Measurements from ENCODE around the gene GATA3.

The GATA3 gene

GRCh38 chr10:8054494-8055407 lies at the start of gene GATA3:
GATA3 (plus strand) TSS chr10:8054688; CDS start chr10:8055656, 968 bp downstream.
- H3K27me3 ChIP-seq (ENCODE audit: control insufficient read depth, insufficient read depth, low read length), result peaks cover 74% of the 10 kb centered on the region
- peaks cover 5% of the 10 kb centered on the region for H3K4me1 ChIP-seq (ENCODE audit: control insufficient read depth, insufficient read depth, low read length)
- no peaks in the 10 kb centered on the region for H3K9me3 ChIP-seq (ENCODE audit: control insufficient read depth, insufficient read depth, low read length)
- H3K4me3 ChIP-seq (ENCODE audit: low read length), result peak within 1 kb of the TSS; percentile 46; the same call in 1 of the 2 replicates
- no CpG with 5 or more reads among the region's 65 CpGs for WGBS (ENCODE audit: insufficient coverage, insufficient read length)
- H3K36me3 ChIP-seq (ENCODE audit: control insufficient read depth, insufficient read depth, low read length), result no peaks in the 10 kb centered on the region
- H3K27ac ChIP-seq (ENCODE audit: low read length), result no peak within 1 kb of the TSS
- no peak for DNase-seq (ENCODE audit: low read depth, low spot score)

DNA sequence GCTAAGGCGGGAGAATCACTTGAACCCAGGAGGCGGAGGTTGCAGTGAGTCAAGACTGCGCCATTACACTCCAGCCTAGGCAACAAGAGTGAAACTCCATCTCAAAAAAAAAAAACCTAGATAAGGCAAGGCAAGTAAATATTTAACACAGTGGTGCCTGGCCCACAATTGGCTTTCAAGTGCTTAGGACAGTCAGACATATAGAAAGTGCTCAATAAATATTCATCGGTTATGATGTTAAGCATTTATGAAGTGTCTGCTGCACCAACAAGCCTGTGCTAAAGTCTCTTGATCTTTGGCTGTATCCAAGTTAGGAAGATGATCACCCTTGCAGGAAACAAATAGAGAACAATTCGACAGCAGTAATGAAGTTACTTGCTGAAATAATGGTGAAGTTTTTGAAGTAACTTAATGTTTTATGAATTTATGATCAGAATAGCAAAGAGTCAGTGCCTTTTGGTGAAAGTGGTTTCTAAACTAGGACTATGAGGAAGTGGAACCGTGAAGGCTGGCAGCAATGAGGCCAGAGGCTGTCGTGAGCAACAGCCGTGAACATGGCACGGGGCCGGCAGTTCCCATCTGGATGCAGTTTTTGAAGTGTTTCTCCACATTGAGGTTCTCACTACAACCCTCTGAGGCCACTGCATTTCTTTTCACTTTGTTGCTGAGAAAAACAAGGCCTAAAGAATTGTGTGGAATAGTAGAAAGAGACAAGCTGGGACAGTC lies 48.1 kb upstream of the GATA3 start:
- no CpG with 5 or more reads among the region's 10 CpGs for WGBS (ENCODE audit: insufficient coverage, insufficient read length)
- Histone ChIP-seq H3K4me3 (ENCODE audit: low read length) (no peak overlapping the region), H3K36me3 (ENCODE audit: control insufficient read depth, insufficient read depth, low read length) (no peaks in the 10 kb centered on the region), H3K27ac (ENCODE audit: low read length) (no peak overlapping the region), H3K9me3 (ENCODE audit: control insufficient read depth, insufficient read depth, low read length) (no peaks in the 10 kb centered on the region), H3K27me3 (ENCODE audit: control insufficient read depth, insufficient read depth, low read length) (no peaks in the 10 kb centered on the region), H3K4me1 (ENCODE audit: control insufficient read depth, insufficient read depth, low read length) (no peaks in the 10 kb centered on the region)
- DNase-seq (ENCODE audit: low read depth, low spot score), result no peak

DNA sequence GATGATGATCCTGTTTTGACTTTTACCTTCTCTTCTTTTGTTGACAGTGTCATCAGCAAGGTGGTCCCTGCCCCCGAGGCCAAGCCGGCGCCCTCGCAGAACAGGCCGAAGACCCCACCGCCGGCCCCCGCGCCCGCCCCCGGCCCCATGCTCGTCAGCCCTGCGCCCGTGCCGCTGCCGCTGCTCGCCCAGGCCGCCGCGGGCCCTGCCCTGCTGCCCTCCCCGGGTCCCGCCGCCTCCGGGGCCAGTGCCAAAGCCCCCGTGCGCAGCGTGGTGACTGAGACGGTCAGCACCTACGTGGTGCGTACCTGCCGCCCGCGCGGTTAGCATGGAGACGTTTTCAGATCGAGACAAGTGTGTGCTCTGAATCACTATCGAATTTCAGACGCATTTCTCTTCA lies 45.5 kb upstream of the GATA3 start:
- Histone ChIP-seq H3K36me3 (ENCODE audit: control insufficient read depth, insufficient read depth, low read length) (no peaks in the 10 kb centered on the region), H3K4me3 (ENCODE audit: low read length) (no peak overlapping the region), H3K27me3 (ENCODE audit: control insufficient read depth, insufficient read depth, low read length) (no peaks in the 10 kb centered on the region), H3K27ac (ENCODE audit: low read length) (no peak overlapping the region), H3K4me1 (ENCODE audit: control insufficient read depth, insufficient read depth, low read length) (no peaks in the 10 kb centered on the region), H3K9me3 (ENCODE audit: control insufficient read depth, insufficient read depth, low read length) (no peaks in the 10 kb centered on the region)
- WGBS (ENCODE audit: insufficient coverage, insufficient read length), result no CpG with 5 or more reads among the region's 38 CpGs
- DNase-seq (ENCODE audit: low read depth, low spot score), result no peak

GRCh38 chr10:8013006-8013405 lies 41.5 kb upstream of the GATA3 start:
- DNase-seq (ENCODE audit: low read depth, low spot score), result no peak
- Histone ChIP-seq H3K4me3 (ENCODE audit: low read length) (no peak overlapping the region), H3K4me1 (ENCODE audit: control insufficient read depth, insufficient read depth, low read length) (peaks cover 2% of the 10 kb centered on the region; the same call in 1 of the 2 replicates), H3K36me3 (ENCODE audit: control insufficient read depth, insufficient read depth, low read length) (0 out of 2 replicates have a peak, but pooled peaks cover 2% of the 10 kb centered on the region), H3K27ac (ENCODE audit: low read length) (no peak overlapping the region), H3K9me3 (ENCODE audit: control insufficient read depth, insufficient read depth, low read length) (no peaks in the 10 kb centered on the region), H3K27me3 (ENCODE audit: control insufficient read depth, insufficient read depth, low read length) (no peaks in the 10 kb centered on the region)
- WGBS (ENCODE audit: insufficient coverage, insufficient read length), result no CpG with 5 or more reads among the region's 1 CpG

- DNase-seq (ENCODE audit: low read depth, low spot score), result no peak
- peaks cover 2% of the 10 kb centered on the region; the same call in 1 of the 2 replicates for H3K4me1 ChIP-seq (ENCODE audit: control insufficient read depth, insufficient read depth, low read length)
- no peaks in the 10 kb centered on the region for H3K27me3 ChIP-seq (ENCODE audit: control insufficient read depth, insufficient read depth, low read length)
- no peak overlapping the region for H3K27ac ChIP-seq (ENCODE audit: low read length)
- H3K4me3 ChIP-seq (ENCODE audit: low read length), result no peak overlapping the region
- 0 out of 2 replicates have a peak, but pooled peaks cover 2% of the 10 kb centered on the region for H3K36me3 ChIP-seq (ENCODE audit: control insufficient read depth, insufficient read depth, low read length)
- H3K9me3 ChIP-seq (ENCODE audit: control insufficient read depth, insufficient read depth, low read length), result no peaks in the 10 kb centered on the region
- WGBS (ENCODE audit: insufficient coverage, insufficient read length), result no CpG with 5 or more reads among the region's 10 CpGs
Observed at GRCh38 chr10:8013619-8014018, 40.9 kb upstream of the GATA3 start.

- H3K27ac ChIP-seq (ENCODE audit: low read length), result no peak overlapping the region
- whole genome bisulfite sequencing (ENCODE audit: insufficient coverage, insufficient read length), result no CpG with 5 or more reads among the region's 16 CpGs
- H3K27me3 ChIP-seq (ENCODE audit: control insufficient read depth, insufficient read depth, low read length), result no peaks in the 10 kb centered on the region
- H3K36me3 ChIP-seq (ENCODE audit: control insufficient read depth, insufficient read depth, low read length), result 0 out of 2 replicates have a peak, but pooled peaks cover 2% of the 10 kb centered on the region
- no peak overlapping the region for H3K4me3 ChIP-seq (ENCODE audit: low read length)
- peaks cover 2% of the 10 kb centered on the region; the same call in 1 of the 2 replicates for H3K4me1 ChIP-seq (ENCODE audit: control insufficient read depth, insufficient read depth, low read length)
- DNase-seq (ENCODE audit: low read depth, low spot score), result no peak
- H3K9me3 ChIP-seq (ENCODE audit: control insufficient read depth, insufficient read depth, low read length), result no peaks in the 10 kb centered on the region
Observed at GRCh38 chr10:8014649-8015048, 39.8 kb upstream of the GATA3 start.

- DNase-seq (ENCODE audit: low read depth, low spot score), result no peak
- Histone ChIP-seq H3K4me3 (ENCODE audit: low read length) (no peak overlapping the region), H3K9me3 (ENCODE audit: control insufficient read depth, insufficient read depth, low read length) (no peaks in the 10 kb centered on the region), H3K27ac (ENCODE audit: low read length) (no peak overlapping the region), H3K4me1 (ENCODE audit: control insufficient read depth, insufficient read depth, low read length) (peaks cover 2% of the 10 kb centered on the region; the same call in 1 of the 2 replicates), H3K36me3 (ENCODE audit: control insufficient read depth, insufficient read depth, low read length) (0 out of 2 replicates have a peak, but pooled peaks cover 2% of the 10 kb centered on the region), H3K27me3 (ENCODE audit: control insufficient read depth, insufficient read depth, low read length) (no peaks in the 10 kb centered on the region)
- WGBS (ENCODE audit: insufficient coverage, insufficient read length), result no CpG with 5 or more reads among the region's 6 CpGs
Observed at GRCh38 chr10:8017277-8017676, 37.2 kb upstream of the GATA3 start.

GRCh38 chr10:8023321-8023720 lies 31.2 kb upstream of the GATA3 start:
- Histone ChIP-seq H3K4me1 (ENCODE audit: control insufficient read depth, insufficient read depth, low read length) (no peaks in the 10 kb centered on the region), H3K36me3 (ENCODE audit: control insufficient read depth, insufficient read depth, low read length) (no peaks in the 10 kb centered on the region)
- no CpG with 5 or more reads among the region's 4 CpGs for WGBS (ENCODE audit: insufficient coverage, insufficient read length)

GRCh38 chr10:8023851-8024250 lies 30.6 kb upstream of the GATA3 start:
- no peaks in the 10 kb centered on the region for H3K36me3 ChIP-seq (ENCODE audit: control insufficient read depth, insufficient read depth, low read length)
- H3K4me1 ChIP-seq (ENCODE audit: control insufficient read depth, insufficient read depth, low read length), result no peaks in the 10 kb centered on the region
- H3K27ac ChIP-seq (ENCODE audit: low read length), result no peak overlapping the region
- no peak for DNase-seq (ENCODE audit: low read depth, low spot score)
- no CpG with 5 or more reads among the region's 2 CpGs for WGBS (ENCODE audit: insufficient coverage, insufficient read length)
- no peaks in the 10 kb centered on the region for H3K9me3 ChIP-seq (ENCODE audit: control insufficient read depth, insufficient read depth, low read length)
- no peaks in the 10 kb centered on the region for H3K27me3 ChIP-seq (ENCODE audit: control insufficient read depth, insufficient read depth, low read length)
- no peak overlapping the region for H3K4me3 ChIP-seq (ENCODE audit: low read length)

More at GRCh38 chr10:8023321-8023720, 31.2 kb upstream of the GATA3 start:
- no peak for DNase-seq (ENCODE audit: low read depth, low spot score)
- no peaks in the 10 kb centered on the region for H3K27me3 ChIP-seq (ENCODE audit: control insufficient read depth, insufficient read depth, low read length)
- no peaks in the 10 kb centered on the region for H3K9me3 ChIP-seq (ENCODE audit: control insufficient read depth, insufficient read depth, low read length)
- H3K4me3 ChIP-seq (ENCODE audit: low read length), result no peak overlapping the region
- no peak overlapping the region for H3K27ac ChIP-seq (ENCODE audit: low read length)
